OCI-LY1 (cell line): Measurements from ENCODE around the gene FCN3.

Source experiments
- H2AFZ ChIP-seq: fragments of 200-600 bp; sonication (generic), shearing (Covaris generic); 2 replicates; pipeline ENCODE4 v1.6.0; 2014; ENCODE audit warnings: antibody characterized with exemption, mild to moderate bottlenecking, low read length
- H3F3A ChIP-seq: fragments of 200-600 bp; sonication (generic), shearing (Covaris generic); 2 replicates; pipeline ENCODE4 v1.6.0; 2014; ENCODE audit warnings: mild to moderate bottlenecking, antibody characterized with exemption, low read length, moderate library complexity; ENCODE audit not compliant: insufficient read depth
- H3K27ac ChIP-seq: fragments of 200-600 bp; sonication (generic); 2 replicates; pipeline ENCODE4 v1.5.1; 2014; ENCODE audit warnings: low read length, mixed run types, mild to moderate bottlenecking, low read depth; ENCODE audit not compliant: poor library complexity, severe bottlenecking
- H3K27me3 ChIP-seq: fragments of 200-600 bp; sonication (generic); 2 replicates; pipeline ENCODE4 v1.6.0; 2014; ENCODE audit warnings: antibody characterized with exemption, mild to moderate bottlenecking, low read length, moderate library complexity; ENCODE audit not compliant: insufficient read depth
- H3K36me3 ChIP-seq: fragments of 200-600 bp; sonication (generic); 2 replicates; pipeline ENCODE4 v1.6.1; 2014; ENCODE audit warnings: mild to moderate bottlenecking, antibody characterized with exemption, low read length, moderate library complexity, mixed read lengths; ENCODE audit not compliant: insufficient read depth
- H3K4me1 ChIP-seq: fragments of 200-600 bp; sonication (generic); 2 replicates; pipeline ENCODE4 v1.5.1; 2014; ENCODE audit warnings: mild to moderate bottlenecking, low read length, moderate library complexity; ENCODE audit not compliant: insufficient read depth, severe bottlenecking
- H3K4me2 ChIP-seq: fragments of 200-600 bp; sonication (generic), shearing (Covaris generic); 2 replicates; pipeline ENCODE4 v1.6.1; 2014; ENCODE audit warnings: low read length
- H3K4me3 ChIP-seq: fragments of 200-600 bp; sonication (generic); 2 replicates; pipeline ENCODE4 v1.5.1; 2014; ENCODE audit warnings: low read length, low read depth, mild to moderate bottlenecking, mixed read lengths; ENCODE audit not compliant: poor library complexity, severe bottlenecking
- H3K79me2 ChIP-seq: fragments of 200-600 bp; shearing (Covaris generic); 2 replicates; pipeline ENCODE4 v1.6.1; 2016; ENCODE audit warnings: mixed run types, low read length, mixed read lengths; ENCODE audit not compliant: insufficient read depth
- H3K9ac ChIP-seq: fragments of 200-600 bp; sonication (generic), shearing (Covaris generic); 2 replicates; pipeline ENCODE4 v1.6.1; 2014; ENCODE audit warnings: mild to moderate bottlenecking, low read length, mixed read lengths
- H3K9me2 ChIP-seq: fragments of 200-600 bp; sonication (generic), shearing (Covaris generic); 2 replicates; pipeline ENCODE4 v1.6.1; 2014; ENCODE audit warnings: low read depth, mild to moderate bottlenecking, low read length, mixed read lengths
- H3K9me3 ChIP-seq: fragments of 200-600 bp; shearing (Covaris generic); 2 replicates; pipeline ENCODE4 v1.6.1; 2014; ENCODE audit warnings: low read length, mixed read lengths
- H4K20me1 ChIP-seq: fragments of 200-600 bp; sonication (generic), shearing (Covaris generic); 2 replicates; pipeline ENCODE4 v1.6.0; 2016; ENCODE audit warnings: mild to moderate bottlenecking, low read length; ENCODE audit not compliant: insufficient read depth
- CTCF ChIP-seq: fragments of 200-600 bp; sonication (generic), shearing (Covaris generic); IDR thresholded peaks from 2 replicates; pipeline ENCODE4 v1.5.1; 2017; ENCODE audit warnings: mild to moderate bottlenecking, antibody characterized with exemption, low read length, moderate library complexity, mixed read lengths
- EZH2 ChIP-seq: fragments of 200-600 bp; sonication (generic), shearing (Covaris generic); IDR thresholded peaks from 2 replicates; pipeline ENCODE4 v1.8.0; 2017; ENCODE audit warnings: borderline replicate concordance, mixed run types, mild to moderate bottlenecking, antibody characterized with exemption, low read length, moderate library complexity, mixed read lengths

Gene FCN3

GRCh38 chr1:27417713-27418112 lies 43.1 kb upstream of the FCN3 start:
- H3K79me2 ChIP-seq = no peaks in the 10 kb centered on the region
- peaks cover 54% of the 10 kb centered on the region for H3K36me3 ChIP-seq
- peak overlapping the region; percentile 38; the same call in 1 of the 2 replicates for H3K4me2 ChIP-seq
- peak overlapping the region; percentile 58 for H3K9ac ChIP-seq
- no peak overlapping the region for H3K4me3 ChIP-seq
- H2AFZ ChIP-seq = no peak overlapping the region
- TF ChIP-seq CTCF (no peak), EZH2 (no peak)
- H3F3A ChIP-seq = no peaks in the 10 kb centered on the region
- peak overlapping the region; percentile 90 for H3K27ac ChIP-seq
- H4K20me1 ChIP-seq = no peaks in the 10 kb centered on the region
- no peaks in the 10 kb centered on the region for H3K27me3 ChIP-seq
- no peaks in the 10 kb centered on the region for H3K9me3 ChIP-seq
- peaks cover 57% of the 10 kb centered on the region for H3K4me1 ChIP-seq
- H3K9me2 ChIP-seq = no peaks in the 10 kb centered on the region

GRCh38 chr1:27416387-27417111 lies 41.9 kb upstream of the FCN3 start:
- H3K4me2 ChIP-seq = no peak overlapping the region
- H3F3A ChIP-seq = no peaks in the 10 kb centered on the region
- no peak overlapping the region for H2AFZ ChIP-seq
- no peaks in the 10 kb centered on the region for H3K9me2 ChIP-seq
- H4K20me1 ChIP-seq = no peaks in the 10 kb centered on the region
- H3K4me1 ChIP-seq = peaks cover 48% of the 10 kb centered on the region
- H3K27ac ChIP-seq = peak overlapping the region; percentile 90
- H3K9me3 ChIP-seq = no peaks in the 10 kb centered on the region
- no peaks in the 10 kb centered on the region for H3K27me3 ChIP-seq
- H3K9ac ChIP-seq = no peak overlapping the region
- H3K79me2 ChIP-seq = no peaks in the 10 kb centered on the region
- TF ChIP-seq CTCF (peak; percentile 87), EZH2 (no peak)
- H3K4me3 ChIP-seq = no peak overlapping the region
- peaks cover 65% of the 10 kb centered on the region for H3K36me3 ChIP-seq

- H4K20me1 ChIP-seq = no peaks in the 10 kb centered on the region
- peaks cover 25% of the 10 kb centered on the region for H3K4me1 ChIP-seq
- no peaks in the 10 kb centered on the region for H3K9me2 ChIP-seq
- H3K4me2 ChIP-seq = no peak overlapping the region
- H3K79me2 ChIP-seq = no peaks in the 10 kb centered on the region
- peaks cover 87% of the 10 kb centered on the region for H3K36me3 ChIP-seq
- no peaks in the 10 kb centered on the region; the same call in 1 of the 2 replicates for H3F3A ChIP-seq
- H3K9ac ChIP-seq = no peak overlapping the region
- H2AFZ ChIP-seq = no peak overlapping the region
- no peaks in the 10 kb centered on the region for H3K9me3 ChIP-seq
- no peak overlapping the region for H3K4me3 ChIP-seq
- no peak overlapping the region for H3K27ac ChIP-seq
- no peak for TF ChIP-seq EZH2
- no peak for TF ChIP-seq CTCF
- H3K27me3 ChIP-seq = no peaks in the 10 kb centered on the region
These were observed 39.5 kb upstream of the FCN3 start for GRCh38 chr1:27414091-27414490.
